Kidney tubule cell (primary cell): ENCODE data around the gene OR2T3.
"Not testable (repeated sequence)": the region's sequence is repeated elsewhere in the genome, so short reads cannot be mapped to it uniquely, and the experiment has no call there.

Source experiments
- DNase-seq: peaks from one replicate; pipeline ENCODE4 v3.0.0-alpha.2; 2018; ENCODE audit warnings: low spot score

Gene OR2T3

DNA sequence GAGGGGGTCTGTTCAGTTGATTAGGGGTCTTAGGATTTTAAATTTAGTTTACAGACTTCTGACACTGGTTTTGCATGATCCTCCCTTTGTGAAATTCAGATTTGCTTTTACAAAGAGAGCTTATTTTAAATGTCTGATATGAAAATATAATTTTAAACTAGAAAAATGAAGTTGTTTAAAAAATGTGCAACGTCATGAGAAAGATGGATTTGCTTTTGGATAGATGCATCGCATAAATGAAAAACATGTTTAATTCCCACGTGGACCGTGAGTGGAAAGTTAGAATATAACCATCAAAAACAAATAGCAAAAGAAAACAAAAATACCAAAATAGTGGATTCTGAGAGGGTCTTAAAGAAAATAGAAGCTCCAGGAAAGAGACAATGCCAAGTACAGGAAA, 2.0 kb upstream of the OR2T3 start:
- DNase-seq = no peak

DNA sequence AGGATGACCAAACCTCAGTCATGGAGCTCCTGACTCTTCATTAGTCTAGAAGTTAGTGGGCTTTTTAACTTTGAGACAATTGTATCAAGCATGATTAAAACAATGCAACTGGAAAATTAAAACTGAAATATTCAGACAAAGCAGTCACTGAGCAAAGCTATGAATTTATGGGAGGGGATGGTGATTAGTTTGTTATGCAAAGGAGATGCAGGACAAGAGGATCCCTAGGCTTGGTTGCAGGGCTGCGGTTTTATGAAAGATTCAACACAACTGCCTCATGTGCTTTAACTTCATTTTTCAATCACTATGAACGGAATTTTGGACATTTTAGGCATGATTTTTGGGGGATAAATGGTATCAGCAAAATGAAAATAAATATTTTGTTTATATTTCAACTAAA, 1.0 kb upstream of the OR2T3 start:
- DNase-seq = not testable (repeated sequence)

DNA sequence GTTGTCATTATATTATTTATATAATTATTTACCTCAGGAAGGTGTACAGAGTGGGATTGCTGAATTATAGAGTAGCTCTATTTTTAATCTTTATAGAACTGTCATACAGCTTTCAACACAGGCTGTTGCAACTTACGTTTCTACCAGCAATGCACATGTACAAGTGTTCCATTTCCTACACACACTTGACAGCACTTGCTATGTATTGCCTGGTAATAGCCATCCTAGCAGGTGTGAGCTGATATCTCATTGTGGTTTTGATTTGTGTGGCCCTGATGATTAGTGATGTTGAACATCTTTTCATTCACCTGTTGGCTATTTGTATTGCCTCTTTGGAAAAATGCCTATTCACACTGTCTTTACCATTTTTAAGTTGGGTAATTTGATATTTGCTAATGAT, 2.5 kb downstream of the OR2T3 start:
- not testable (repeated sequence) for DNase-seq

DNA sequence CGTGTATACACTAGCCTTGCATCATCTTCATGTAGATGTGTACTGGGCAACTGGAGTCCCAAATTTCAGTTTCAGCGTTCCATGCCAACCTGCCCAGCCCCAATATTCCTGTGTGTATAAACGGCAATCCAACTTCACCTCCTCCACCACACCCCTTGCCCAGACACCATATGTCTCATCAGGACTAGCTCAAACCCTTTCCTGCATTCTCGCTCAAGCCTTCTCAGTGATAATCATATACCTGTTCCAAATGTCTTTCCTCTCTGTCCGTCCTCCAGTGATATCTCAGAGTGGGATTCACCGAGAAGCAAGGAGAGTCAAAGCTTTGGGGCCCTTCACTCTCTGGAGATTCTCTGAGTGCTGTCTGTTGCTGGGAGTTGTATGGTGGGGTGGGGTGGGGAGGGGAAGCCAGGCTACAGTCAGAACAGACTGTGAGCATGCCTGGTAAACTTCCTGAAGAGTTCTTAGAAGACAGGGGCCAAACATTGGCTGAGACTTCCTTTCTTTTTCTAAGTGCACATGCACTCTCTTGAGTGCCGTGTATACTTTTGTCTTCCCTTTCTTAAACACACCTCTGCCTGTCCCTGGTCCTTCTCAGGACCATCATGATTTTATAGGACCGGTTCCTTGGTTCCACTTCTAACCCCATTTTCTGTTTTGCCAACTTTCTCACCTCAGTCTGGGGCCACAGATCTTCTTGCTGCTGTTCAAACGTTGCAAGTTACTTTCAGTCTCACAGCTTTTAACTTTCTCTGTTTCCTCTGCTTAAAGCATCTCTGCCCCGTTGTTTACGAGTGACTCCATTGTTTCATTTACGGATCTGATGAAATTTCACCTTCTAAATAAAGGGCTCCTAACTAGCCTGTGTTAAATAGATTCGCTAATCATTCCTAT, 8.8 kb downstream of the OR2T3 start:
- DNase-seq = not testable (repeated sequence)

DNA sequence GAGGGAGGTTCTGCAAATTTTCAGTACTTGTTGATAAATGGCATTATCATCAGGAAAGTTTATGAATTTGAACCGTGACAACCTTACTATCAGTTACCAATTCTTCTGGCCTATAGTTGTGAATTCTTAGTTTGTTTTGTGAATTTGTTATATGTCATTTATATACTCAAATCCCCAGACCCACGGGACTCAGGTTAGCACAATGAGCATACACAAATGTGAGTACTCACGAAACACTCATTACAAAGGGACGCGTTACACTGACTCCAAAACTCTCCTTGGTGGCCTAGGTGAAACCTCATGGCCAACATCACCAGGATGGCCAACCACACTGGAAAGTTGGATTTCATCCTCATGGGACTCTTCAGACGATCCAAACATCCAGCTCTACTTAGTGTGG, 15.1 kb downstream of the OR2T3 start, which contains the start of gene OR2T5:
OR2T5 (plus strand) TSS at position 301 of the 400 bp plus-strand sequence; CDS start at position 301, 0 bp downstream.
- not testable (repeated sequence) for DNase-seq

DNA sequence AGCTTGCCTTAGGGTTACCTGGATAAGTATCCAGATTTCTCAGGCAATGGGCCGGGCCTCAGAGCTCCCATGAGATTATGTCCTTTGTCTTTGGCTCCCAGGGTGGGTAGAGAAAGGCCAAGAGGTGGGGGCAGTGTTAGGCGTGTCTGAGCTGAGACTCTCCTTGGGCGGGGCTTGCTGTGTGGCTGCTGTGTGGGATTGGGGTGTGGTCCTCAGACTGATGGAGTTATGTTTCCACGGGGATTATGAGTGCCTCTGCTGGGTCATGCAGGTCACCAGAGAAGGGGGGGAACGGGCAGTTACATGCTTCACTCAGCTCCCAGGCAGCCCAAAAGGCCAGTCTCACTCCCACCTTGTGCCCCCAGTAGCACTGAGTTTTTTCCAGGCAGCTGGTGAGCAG, 23.5 kb downstream of the OR2T3 start:
- DNase-seq = not testable (repeated sequence)

DNA sequence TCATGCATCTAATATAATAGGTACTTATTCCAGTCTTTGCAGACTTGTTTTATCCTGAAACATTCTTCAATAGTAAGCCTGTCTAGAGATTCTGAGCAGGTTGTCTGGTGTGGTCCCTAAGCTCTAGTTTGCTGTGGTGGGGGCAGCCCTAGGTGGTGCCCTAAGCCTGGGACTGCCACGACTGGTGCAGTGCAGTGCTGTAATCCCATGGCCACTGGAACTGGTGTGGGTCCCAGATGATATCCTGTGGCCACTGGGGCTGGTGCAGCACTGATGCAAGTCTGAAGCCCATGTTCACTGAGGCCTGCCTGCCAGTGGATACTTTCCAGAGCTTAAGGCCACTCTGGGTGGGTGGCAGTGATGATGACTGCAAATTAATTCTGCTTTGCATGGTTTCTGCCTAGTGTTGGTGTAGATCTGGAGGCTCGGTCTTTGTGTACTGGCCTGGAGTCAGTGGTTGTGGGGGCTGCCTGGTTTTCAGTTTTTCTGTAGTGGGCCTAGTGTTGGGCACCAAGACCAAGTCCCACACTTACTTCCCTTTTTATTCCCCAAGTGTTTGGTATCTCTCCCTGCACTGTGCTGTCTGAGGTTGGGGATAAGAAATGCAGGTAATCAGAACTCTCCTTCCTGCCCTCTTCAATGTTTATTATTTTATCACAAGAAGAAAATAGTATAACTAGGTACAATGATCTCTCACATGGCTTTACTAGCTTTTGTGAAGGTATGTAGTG, 27.3 kb downstream of the OR2T3 start:
- not testable (repeated sequence) for DNase-seq

DNA sequence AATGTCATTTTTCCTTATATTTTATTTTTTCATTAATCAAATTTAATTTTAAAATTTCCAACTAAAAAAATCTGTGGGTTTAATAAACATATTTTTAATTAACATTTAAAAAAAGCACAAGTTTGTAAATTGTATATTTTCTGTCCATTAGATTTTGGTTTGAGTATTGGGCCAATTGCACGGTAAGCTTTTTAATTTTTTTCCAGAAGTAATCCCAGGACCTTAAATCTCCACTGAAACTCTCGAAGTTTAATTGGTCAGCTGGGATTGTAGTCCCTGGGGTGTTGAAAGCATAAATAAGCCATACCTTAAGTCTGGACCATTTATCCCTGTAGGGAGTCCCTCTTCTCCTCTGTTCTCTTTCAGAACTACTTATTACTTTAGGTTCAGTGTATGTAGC, 34.6 kb downstream of the OR2T3 start, which contains the start of gene OR2G6:
OR2G6 (plus strand) TSS at position 301 of the 400 bp plus-strand sequence. CDS start 13,574 bp downstream, outside the sequence.
- not testable (repeated sequence) for DNase-seq

DNA sequence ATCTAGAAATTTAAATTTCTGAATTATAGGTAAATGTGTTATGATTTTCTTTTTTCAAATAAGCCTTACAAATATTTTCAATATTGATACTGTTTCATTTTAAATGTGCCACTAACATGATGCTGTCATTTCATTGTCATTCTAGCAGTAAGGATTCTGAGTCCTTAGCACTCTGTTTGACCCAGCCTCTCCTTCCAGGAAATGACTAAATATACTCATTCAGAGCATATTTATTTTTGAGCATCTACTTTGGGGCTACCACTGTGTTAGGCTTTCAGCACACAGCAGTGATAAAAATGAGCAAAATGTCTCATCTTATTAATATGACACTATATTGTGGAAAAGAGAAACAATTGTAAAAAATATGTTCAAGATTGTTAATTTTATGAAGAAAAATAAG, 37.1 kb downstream of the OR2T3 start:
- not testable (repeated sequence) for DNase-seq

DNA sequence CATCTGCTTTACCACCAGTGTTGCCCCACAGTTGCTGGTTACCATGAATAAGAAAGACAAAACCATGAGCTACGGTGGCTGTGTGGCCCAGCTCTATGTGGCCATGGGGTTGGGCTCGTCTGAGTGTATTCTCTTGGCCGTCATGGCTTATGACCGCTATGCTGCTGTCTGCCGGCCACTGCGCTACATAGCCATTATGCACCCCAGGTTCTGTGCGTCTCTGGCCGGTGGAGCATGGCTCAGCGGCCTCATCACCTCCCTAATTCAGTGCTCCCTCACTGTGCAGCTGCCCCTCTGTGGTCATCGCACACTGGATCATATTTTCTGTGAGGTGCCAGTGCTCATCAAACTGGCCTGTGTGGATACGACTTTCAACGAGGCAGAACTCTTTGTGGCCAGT, 48.7 kb downstream of the OR2T3 start:
- no peak for DNase-seq
